NB4 (cell line): ENCODE results near the gene ADORA2A.

Source experiments
- DNase-seq: peaks from one replicate; pipeline ENCODE4 v3.0.0; 2010; ENCODE audit warnings: low read depth
- H3K4me3 ChIP-seq: one replicate; pipeline ENCODE4 v1.5.1; 2011; ENCODE audit warnings: mild to moderate bottlenecking, low read depth, low read length, moderate library complexity
- MYC ChIP-seq: IDR thresholded peaks from 2 replicates; pipeline ENCODE4 v1.6.1; 2011; ENCODE audit warnings: low read depth, low read length
- POLR2A ChIP-seq: IDR thresholded peaks from 2 replicates; pipeline ENCODE4 v1.6.1; 2011; ENCODE audit warnings: mild to moderate bottlenecking; ENCODE audit not compliant: insufficient read length; ENCODE audit errors: extremely low read depth
- TF ChIP-seq, protein P1 (sequence below): IDR thresholded peaks from one replicate; pipeline ENCODE4 v1.5.1; 2012; ENCODE audit warnings: low read depth, low read length
- TF ChIP-seq, protein P2 (sequence below): IDR thresholded peaks from 2 replicates; pipeline ENCODE4 v1.6.1; 2011; ENCODE audit warnings: low read depth, low read length

ADORA2A gene

DNA sequence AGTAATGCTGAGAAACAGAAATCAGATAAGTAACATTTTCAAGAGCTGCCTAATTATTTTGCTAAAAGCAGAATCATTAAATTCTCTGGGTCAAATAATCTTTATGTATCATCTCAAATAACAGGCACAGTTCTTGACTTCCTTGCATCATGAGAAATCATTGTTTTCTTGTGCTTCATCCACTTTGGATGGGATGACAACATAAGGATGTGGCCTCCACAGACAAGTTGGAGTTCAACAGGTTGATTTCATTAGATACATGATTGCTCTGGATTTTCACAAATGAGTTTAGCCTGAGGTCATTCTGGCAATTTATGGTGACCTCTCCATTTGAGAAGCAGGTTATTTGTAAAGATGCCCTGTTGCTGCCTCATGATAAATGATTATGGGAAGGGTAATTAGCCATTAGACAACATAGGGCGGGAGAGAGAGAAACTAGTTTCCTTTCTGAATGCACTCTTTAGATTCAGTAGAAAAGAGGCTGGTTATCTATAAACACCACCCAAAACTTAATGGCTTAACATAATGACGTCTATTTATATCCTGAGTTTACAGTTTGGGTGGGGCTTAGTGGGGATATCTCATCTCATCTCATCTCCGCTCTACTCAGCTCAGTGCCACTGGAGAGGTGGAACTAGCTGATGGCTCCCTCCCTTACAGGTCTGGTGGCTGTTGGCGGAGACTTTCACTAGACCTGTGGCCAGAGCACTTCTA, 35.0 kb upstream of the ADORA2A start:
- no peak for DNase-seq
- TF ChIP-seq, protein P1, sequence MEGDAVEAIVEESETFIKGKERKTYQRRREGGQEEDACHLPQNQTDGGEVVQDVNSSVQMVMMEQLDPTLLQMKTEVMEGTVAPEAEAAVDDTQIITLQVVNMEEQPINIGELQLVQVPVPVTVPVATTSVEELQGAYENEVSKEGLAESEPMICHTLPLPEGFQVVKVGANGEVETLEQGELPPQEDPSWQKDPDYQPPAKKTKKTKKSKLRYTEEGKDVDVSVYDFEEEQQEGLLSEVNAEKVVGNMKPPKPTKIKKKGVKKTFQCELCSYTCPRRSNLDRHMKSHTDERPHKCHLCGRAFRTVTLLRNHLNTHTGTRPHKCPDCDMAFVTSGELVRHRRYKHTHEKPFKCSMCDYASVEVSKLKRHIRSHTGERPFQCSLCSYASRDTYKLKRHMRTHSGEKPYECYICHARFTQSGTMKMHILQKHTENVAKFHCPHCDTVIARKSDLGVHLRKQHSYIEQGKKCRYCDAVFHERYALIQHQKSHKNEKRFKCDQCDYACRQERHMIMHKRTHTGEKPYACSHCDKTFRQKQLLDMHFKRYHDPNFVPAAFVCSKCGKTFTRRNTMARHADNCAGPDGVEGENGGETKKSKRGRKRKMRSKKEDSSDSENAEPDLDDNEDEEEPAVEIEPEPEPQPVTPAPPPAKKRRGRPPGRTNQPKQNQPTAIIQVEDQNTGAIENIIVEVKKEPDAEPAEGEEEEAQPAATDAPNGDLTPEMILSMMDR: no peak
- TF ChIP-seq, protein P2, sequence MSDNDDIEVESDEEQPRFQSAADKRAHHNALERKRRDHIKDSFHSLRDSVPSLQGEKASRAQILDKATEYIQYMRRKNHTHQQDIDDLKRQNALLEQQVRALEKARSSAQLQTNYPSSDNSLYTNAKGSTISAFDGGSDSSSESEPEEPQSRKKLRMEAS: no peak
- no peak overlapping the region for H3K4me3 ChIP-seq

DNA sequence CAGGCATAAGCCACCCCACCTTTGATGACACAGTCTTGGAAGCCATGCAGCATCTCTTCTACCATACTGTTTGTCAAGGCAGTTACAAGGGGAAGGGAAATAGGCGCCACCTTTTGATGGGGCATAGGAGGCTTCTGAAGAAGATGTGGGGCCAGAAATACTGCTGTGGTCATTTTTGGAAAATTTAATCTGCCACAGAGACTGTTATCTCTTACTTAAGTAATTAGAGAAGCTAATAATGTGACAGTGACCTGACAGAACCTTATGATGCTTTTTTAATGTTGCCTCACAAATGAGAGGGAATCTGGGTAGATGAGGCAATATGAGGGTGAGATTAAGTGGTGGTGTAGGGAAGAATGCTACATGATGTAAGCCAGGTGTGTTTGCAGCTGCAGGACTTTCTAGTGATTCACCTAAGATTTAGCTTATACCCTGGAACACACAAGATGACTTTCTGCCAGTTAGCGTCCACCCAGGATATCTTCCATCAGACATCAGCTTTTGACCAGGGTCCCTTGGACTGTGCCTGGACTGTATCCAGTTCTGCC, 34.3 kb upstream of the ADORA2A start:
- TF ChIP-seq, protein P2: no peak
- TF ChIP-seq MYC (no peak), POLR2A (no peak)
- TF ChIP-seq, protein P1: no peak
- H3K4me3 ChIP-seq: no peak overlapping the region
- no peak for DNase-seq

DNA sequence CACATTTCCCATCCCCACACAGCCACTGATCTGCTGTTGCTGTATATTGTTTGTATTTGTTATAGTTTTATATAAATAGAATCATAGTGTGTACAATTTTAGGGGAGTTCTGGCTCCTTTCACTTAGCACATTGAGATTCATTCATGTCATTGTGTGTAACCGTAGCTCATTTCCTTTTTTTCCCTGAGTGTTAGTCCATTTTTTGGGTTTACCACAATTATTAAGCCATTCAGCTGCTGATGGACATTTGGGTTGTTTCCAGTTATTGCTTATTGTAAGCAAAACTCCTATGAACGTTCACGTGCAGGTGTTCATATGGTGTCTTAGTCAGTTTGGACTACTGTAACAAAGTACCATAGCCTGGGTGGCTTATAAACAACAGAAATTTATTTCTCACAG, 33.6 kb upstream of the ADORA2A start:
- DNase-seq: no peak
- no peak overlapping the region for H3K4me3 ChIP-seq
- TF ChIP-seq, protein P1: no peak
- TF ChIP-seq MYC: no peak

DNA sequence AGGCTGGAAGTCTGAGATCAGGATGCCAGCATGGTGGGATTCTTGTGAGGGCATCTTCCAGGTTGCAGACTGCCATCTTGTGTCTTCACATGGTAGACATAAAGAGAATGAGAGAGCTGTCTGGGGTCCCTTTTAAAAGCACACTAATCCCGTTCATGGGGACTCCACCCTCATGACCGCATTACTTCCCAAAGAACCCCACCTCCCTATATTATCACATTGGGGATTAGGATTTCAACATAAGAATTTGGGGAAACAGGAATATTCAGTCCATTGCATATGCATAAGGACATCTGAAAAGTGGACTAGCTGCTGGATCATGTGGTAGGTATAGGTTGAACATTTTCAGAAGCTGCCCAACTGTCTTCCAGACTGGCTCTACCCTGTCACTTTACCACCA, 33.1 kb upstream of the ADORA2A start:
- TF ChIP-seq, protein P1: no peak
- DNase-seq: no peak
- no peak overlapping the region for H3K4me3 ChIP-seq

DNA sequence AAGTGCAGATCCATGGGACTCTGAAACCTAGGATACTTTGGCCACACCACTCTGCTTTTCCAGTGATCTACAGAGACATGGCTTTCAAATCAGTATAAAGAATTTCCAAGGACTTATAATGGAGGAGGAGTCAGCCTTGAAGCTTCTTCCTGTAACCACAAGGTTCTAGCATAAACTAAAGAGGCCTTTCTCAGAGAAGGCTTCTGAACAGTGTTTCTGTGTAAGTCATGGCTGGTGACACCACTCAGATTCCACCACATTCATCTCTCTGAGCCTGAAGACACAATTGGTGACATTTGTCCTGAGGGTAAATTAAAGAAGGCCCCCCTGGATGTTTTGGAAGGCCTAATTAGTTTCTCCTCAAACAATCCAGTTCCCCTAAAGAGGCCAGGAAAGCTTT, 29.0 kb upstream of the ADORA2A start:
- H3K4me3 ChIP-seq: no peak overlapping the region
- no peak for DNase-seq
- TF ChIP-seq, protein P2: no peak
- TF ChIP-seq MYC: no peak
- TF ChIP-seq POLR2A: no peak
- TF ChIP-seq, protein P1: no peak

DNA sequence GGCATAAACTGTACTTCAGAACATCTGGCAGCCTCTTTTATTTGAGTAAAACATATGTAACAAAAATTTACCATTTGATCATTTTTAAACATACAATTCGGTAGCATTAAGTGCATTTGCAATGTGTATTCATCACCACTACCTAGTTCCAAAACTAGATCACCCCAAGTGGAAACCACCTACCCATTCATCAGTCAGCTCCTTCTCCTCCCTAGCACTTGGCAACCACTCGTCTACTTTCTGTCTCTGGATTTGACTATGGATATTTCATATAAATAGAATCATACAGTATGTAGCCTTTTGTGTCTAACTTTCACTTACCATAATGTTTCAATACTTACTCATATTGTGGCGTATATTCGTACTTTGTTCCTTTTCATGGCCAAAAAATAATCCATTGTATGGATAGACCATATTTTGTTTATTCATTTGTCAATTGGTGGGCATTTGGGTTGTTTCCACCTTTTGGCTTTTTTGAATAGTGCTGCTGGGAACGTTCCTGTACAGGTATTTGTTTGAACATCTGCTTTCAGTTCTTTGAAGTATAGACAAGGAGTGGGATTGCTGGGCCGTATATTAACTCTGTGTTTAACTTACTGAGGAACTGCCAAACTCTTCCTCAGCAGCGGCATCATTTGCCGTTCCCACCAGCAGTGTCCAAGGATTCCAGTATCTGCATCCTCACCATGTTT, 27.2 kb upstream of the ADORA2A start:
- no peak for TF ChIP-seq POLR2A
- TF ChIP-seq, protein P1: no peak
- no peak overlapping the region for H3K4me3 ChIP-seq
- no peak for DNase-seq
